Measurements from ENCODE around the gene MYO1E. TPM values are rescaled to one million over a fixed set of nuclear protein-coding genes. Genes with fewer than 3 reads are reported as not detected.
"Not testable (repeated sequence)": the region's sequence is repeated elsewhere in the genome, so short reads cannot be mapped to it uniquely, and the experiment has no call there.

The MYO1E gene
- total RNA-seq, 2 experiments from 2014 or later = 51.9 to 57.5 TPM

- ChIA-PET CTCF (no interaction called here), POLR2A (no interaction called here)
Observed at GRCh38 chr15:59160880-59161593, 211.6 kb downstream of the MYO1E start.

- ChIA-PET POLR2A (no interaction called here), CTCF (no interaction called here)
Observed at GRCh38 chr15:59159210-59159609, 213.5 kb downstream of the MYO1E start.

- CTCF ChIA-PET = no interaction called here
- POLR2A ChIA-PET = no interaction called here
Observed at GRCh38 chr15:59158701-59159034, 214.0 kb downstream of the MYO1E start.

- ChIA-PET POLR2A (no interaction called here), CTCF (no interaction called here)
Observed at GRCh38 chr15:59157840-59158700, 214.6 kb downstream of the MYO1E start.

GRCh38 chr15:59157396-59157795 is 215.3 kb downstream of the MYO1E start:
- POLR2A ChIA-PET = no interaction called here
- CTCF ChIA-PET = no interaction called here

- CTCF ChIA-PET = no interaction called here
- POLR2A ChIA-PET = no interaction called here
Observed at GRCh38 chr15:59155431-59155830, 217.2 kb downstream of the MYO1E start.

- POLR2A ChIA-PET = no interaction called here
- CTCF ChIA-PET = no interaction called here
Observed at GRCh38 chr15:59154243-59154642, 218.4 kb downstream of the MYO1E start.

GRCh38 chr15:59153466-59153865 is 219.2 kb downstream of the MYO1E start:
- CTCF ChIA-PET = no interaction called here
- POLR2A ChIA-PET = interaction anchor here (0.5 kb wide), 1 partner anchor 438 kb away, joined by 6 read pairs; no protein-coding TSS in a partner anchor

GRCh38 chr15:59152694-59153450 is 219.8 kb downstream of the MYO1E start:
- ChIA-PET CTCF (no interaction called here), POLR2A (interaction anchor here (0.5 kb wide), 1 partner anchor 439 kb away, joined by 6 read pairs; no protein-coding TSS in a partner anchor)

GRCh38 chr15:59150185-59150584 is 222.5 kb downstream of the MYO1E start:
- ChIA-PET POLR2A (no interaction called here), CTCF (no interaction called here)

GRCh38 chr15:59148153-59148833 is 224.4 kb downstream of the MYO1E start:
- CTCF ChIA-PET = no interaction called here
- POLR2A ChIA-PET = no interaction called here

- ChIA-PET CTCF (no interaction called here), POLR2A (no interaction called here)
Observed at GRCh38 chr15:59147666-59148065, 225.0 kb downstream of the MYO1E start.

GRCh38 chr15:59144594-59144993 is 228.1 kb downstream of the MYO1E start:
- POLR2A ChIA-PET, CTCF ChIA-PET: not testable (repeated sequence)

- CTCF ChIA-PET = no interaction called here
- POLR2A ChIA-PET = no interaction called here
Observed at GRCh38 chr15:59143281-59143680, 229.4 kb downstream of the MYO1E start.

GRCh38 chr15:59140422-59141226 is 232.0 kb downstream of the MYO1E start:
- CTCF ChIA-PET = no interaction called here
- POLR2A ChIA-PET = no interaction called here

- CTCF ChIA-PET = interaction anchor here (0.6 to 1.8 kb wide), 4 partner anchors 12 to 391 kb away, joined by 3 to 5 read pairs (median 4); no protein-coding TSS in a partner anchor
- POLR2A ChIA-PET = no interaction called here
Observed at GRCh38 chr15:59138243-59138642, 234.4 kb downstream of the MYO1E start.

GRCh38 chr15:59137566-59137965 is 235.1 kb downstream of the MYO1E start:
- ChIA-PET CTCF (interaction anchor here (1.0 to 1.8 kb wide), 2 partner anchors 11 to 181 kb away, joined by 3 to 5 read pairs; no protein-coding TSS in a partner anchor), POLR2A (no interaction called here)

- ChIA-PET POLR2A (no interaction called here), CTCF (no interaction called here)
Observed at GRCh38 chr15:59133929-59134427, 238.7 kb downstream of the MYO1E start.

- CTCF ChIA-PET = no interaction called here
Observed at GRCh38 chr15:59131969-59132562, 240.6 kb downstream of the MYO1E start.

More at GRCh38 chr15:59131969-59132562, 240.6 kb downstream of the MYO1E start:
- POLR2A ChIA-PET = no interaction called here

Measured in activated CD8-positive, alpha-beta memory T cell treated with anti-CD3 and anti-CD28 coated beads for 36 hours (primary cell).